ENCODE results near the gene FBLL1. TPM values are rescaled to one million over a fixed set of nuclear protein-coding genes. Genes with fewer than 3 reads are reported as not detected.

Gene FBLL1
- total and polyA plus RNA-seq, 9 of the 15 experiments (the other 6 are each of a cell fraction or from before 2014, with no cell fraction given) = not detected

DNA sequence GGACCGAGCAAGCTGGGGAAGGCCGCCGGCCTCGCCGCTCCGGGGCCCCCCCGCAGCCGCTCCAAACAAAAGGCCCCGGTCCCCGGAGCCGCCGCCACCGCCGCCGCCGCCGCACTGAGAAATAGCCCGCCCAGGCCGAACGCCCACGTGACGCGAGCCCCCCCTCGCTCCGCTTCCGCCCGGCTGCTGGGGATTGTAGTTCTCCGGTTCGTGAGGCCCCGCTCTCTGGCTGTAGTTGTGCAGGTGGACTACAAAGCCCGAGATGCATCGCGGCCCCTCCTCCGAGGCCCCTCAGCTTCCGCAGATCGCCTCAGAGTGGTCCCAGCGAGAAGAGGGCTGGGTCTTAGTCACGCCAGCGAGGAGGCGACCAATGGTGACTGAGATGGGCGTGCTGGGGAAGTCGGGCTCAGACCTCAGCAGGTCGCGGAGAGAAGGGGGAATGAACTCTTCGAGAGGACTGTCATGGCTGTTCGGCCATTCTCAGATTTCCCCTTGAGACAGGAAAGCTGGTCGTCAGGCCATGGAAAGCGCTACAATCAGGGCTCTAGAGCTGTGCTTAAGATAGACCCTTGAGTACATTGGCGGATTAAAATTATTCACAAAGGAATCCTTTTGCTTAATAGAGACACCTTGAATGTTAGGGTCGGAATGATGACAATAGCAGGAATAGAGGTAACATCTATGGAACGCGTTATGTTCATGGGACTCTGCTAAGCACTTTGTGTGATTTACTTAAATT lies 50.6 kb downstream of the FBLL1 start (continued):
- TF ChIP-seq, protein P1, sequence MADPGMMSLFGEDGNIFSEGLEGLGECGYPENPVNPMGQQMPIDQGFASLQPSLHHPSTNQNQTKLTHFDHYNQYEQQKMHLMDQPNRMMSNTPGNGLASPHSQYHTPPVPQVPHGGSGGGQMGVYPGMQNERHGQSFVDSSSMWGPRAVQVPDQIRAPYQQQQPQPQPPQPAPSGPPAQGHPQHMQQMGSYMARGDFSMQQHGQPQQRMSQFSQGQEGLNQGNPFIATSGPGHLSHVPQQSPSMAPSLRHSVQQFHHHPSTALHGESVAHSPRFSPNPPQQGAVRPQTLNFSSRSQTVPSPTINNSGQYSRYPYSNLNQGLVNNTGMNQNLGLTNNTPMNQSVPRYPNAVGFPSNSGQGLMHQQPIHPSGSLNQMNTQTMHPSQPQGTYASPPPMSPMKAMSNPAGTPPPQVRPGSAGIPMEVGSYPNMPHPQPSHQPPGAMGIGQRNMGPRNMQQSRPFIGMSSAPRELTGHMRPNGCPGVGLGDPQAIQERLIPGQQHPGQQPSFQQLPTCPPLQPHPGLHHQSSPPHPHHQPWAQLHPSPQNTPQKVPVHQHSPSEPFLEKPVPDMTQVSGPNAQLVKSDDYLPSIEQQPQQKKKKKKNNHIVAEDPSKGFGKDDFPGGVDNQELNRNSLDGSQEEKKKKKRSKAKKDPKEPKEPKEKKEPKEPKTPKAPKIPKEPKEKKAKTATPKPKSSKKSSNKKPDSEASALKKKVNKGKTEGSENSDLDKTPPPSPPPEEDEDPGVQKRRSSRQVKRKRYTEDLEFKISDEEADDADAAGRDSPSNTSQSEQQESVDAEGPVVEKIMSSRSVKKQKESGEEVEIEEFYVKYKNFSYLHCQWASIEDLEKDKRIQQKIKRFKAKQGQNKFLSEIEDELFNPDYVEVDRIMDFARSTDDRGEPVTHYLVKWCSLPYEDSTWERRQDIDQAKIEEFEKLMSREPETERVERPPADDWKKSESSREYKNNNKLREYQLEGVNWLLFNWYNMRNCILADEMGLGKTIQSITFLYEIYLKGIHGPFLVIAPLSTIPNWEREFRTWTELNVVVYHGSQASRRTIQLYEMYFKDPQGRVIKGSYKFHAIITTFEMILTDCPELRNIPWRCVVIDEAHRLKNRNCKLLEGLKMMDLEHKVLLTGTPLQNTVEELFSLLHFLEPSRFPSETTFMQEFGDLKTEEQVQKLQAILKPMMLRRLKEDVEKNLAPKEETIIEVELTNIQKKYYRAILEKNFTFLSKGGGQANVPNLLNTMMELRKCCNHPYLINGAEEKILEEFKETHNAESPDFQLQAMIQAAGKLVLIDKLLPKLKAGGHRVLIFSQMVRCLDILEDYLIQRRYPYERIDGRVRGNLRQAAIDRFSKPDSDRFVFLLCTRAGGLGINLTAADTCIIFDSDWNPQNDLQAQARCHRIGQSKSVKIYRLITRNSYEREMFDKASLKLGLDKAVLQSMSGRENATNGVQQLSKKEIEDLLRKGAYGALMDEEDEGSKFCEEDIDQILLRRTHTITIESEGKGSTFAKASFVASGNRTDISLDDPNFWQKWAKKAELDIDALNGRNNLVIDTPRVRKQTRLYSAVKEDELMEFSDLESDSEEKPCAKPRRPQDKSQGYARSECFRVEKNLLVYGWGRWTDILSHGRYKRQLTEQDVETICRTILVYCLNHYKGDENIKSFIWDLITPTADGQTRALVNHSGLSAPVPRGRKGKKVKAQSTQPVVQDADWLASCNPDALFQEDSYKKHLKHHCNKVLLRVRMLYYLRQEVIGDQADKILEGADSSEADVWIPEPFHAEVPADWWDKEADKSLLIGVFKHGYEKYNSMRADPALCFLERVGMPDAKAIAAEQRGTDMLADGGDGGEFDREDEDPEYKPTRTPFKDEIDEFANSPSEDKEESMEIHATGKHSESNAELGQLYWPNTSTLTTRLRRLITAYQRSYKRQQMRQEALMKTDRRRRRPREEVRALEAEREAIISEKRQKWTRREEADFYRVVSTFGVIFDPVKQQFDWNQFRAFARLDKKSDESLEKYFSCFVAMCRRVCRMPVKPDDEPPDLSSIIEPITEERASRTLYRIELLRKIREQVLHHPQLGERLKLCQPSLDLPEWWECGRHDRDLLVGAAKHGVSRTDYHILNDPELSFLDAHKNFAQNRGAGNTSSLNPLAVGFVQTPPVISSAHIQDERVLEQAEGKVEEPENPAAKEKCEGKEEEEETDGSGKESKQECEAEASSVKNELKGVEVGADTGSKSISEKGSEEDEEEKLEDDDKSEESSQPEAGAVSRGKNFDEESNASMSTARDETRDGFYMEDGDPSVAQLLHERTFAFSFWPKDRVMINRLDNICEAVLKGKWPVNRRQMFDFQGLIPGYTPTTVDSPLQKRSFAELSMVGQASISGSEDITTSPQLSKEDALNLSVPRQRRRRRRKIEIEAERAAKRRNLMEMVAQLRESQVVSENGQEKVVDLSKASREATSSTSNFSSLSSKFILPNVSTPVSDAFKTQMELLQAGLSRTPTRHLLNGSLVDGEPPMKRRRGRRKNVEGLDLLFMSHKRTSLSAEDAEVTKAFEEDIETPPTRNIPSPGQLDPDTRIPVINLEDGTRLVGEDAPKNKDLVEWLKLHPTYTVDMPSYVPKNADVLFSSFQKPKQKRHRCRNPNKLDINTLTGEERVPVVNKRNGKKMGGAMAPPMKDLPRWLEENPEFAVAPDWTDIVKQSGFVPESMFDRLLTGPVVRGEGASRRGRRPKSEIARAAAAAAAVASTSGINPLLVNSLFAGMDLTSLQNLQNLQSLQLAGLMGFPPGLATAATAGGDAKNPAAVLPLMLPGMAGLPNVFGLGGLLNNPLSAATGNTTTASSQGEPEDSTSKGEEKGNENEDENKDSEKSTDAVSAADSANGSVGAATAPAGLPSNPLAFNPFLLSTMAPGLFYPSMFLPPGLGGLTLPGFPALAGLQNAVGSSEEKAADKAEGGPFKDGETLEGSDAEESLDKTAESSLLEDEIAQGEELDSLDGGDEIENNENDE (IDR thresholded peaks at IDR 0.05; ENCODE audit: low read depth, low read length) = no peak
- TF ChIP-seq, protein P2, sequence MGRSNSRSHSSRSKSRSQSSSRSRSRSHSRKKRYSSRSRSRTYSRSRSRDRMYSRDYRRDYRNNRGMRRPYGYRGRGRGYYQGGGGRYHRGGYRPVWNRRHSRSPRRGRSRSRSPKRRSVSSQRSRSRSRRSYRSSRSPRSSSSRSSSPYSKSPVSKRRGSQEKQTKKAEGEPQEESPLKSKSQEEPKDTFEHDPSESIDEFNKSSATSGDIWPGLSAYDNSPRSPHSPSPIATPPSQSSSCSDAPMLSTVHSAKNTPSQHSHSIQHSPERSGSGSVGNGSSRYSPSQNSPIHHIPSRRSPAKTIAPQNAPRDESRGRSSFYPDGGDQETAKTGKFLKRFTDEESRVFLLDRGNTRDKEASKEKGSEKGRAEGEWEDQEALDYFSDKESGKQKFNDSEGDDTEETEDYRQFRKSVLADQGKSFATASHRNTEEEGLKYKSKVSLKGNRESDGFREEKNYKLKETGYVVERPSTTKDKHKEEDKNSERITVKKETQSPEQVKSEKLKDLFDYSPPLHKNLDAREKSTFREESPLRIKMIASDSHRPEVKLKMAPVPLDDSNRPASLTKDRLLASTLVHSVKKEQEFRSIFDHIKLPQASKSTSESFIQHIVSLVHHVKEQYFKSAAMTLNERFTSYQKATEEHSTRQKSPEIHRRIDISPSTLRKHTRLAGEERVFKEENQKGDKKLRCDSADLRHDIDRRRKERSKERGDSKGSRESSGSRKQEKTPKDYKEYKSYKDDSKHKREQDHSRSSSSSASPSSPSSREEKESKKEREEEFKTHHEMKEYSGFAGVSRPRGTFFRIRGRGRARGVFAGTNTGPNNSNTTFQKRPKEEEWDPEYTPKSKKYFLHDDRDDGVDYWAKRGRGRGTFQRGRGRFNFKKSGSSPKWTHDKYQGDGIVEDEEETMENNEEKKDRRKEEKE (IDR thresholded peaks at IDR 0.05; ENCODE audit: borderline replicate concordance in 1 of 2, control insufficient read depth in 1 of 2, low read depth in 2 of 2, low read length in 1 of 2) = no peak
- TF ChIP-seq ZNF699 (CRISPR knock-in tag; IDR thresholded peaks at IDR 0.05; ENCODE audit: insufficient replicate concordance) = no peak
- peak; percentile 69 for TF ChIP-seq KDM5B (IDR thresholded peaks at IDR 0.05; ENCODE audit: insufficient replicate concordance, low read depth, low read length)
- TF ChIP-seq DACH1 (IDR thresholded peaks at IDR 0.05; ENCODE audit: partially characterized antibody) = no peak
- TF ChIP-seq CEBPB (tag; IDR thresholded peaks at IDR 0.05) = no peak
- TF ChIP-seq, protein P3, sequence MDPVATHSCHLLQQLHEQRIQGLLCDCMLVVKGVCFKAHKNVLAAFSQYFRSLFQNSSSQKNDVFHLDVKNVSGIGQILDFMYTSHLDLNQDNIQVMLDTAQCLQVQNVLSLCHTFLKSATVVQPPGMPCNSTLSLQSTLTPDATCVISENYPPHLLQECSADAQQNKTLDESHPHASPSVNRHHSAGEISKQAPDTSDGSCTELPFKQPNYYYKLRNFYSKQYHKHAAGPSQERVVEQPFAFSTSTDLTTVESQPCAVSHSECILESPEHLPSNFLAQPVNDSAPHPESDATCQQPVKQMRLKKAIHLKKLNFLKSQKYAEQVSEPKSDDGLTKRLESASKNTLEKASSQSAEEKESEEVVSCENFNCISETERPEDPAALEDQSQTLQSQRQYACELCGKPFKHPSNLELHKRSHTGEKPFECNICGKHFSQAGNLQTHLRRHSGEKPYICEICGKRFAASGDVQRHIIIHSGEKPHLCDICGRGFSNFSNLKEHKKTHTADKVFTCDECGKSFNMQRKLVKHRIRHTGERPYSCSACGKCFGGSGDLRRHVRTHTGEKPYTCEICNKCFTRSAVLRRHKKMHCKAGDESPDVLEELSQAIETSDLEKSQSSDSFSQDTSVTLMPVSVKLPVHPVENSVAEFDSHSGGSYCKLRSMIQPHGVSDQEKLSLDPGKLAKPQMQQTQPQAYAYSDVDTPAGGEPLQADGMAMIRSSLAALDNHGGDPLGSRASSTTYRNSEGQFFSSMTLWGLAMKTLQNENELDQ (CRISPR knock-in tag; IDR thresholded peaks at IDR 0.05; ENCODE audit: borderline replicate concordance) = no peak
- TF ChIP-seq ZNF134 (CRISPR knock-in tag; conservative IDR thresholded peaks at IDR 0.05) = no peak
- no peak for TF ChIP-seq MAFK (IDR thresholded peaks at IDR 0.05; ENCODE audit: low read length)

Data from K562 (cell line).